ENCODE results near the gene CKM. TPM values are rescaled to one million over a fixed set of nuclear protein-coding genes. Genes with fewer than 3 reads are reported as not detected.
"Not testable (repeated sequence)": the region's sequence is repeated elsewhere in the genome, so short reads cannot be mapped to it uniquely, and the experiment has no call there.

The CKM gene
- total RNA-seq, 4 donors from 2014 or later, result 0.17 to 0.73 TPM; not detected in 2

GRCh38 chr19:45271098-45271734 lies 51.5 kb downstream of the CKM start:
- Histone ChIP-seq H3K9me3 (no peaks in the 10 kb centered on the region), H3K27me3 (no peaks in the 10 kb centered on the region), H3K4me1 (no peaks in the 10 kb centered on the region), H3K27ac (no peak overlapping the region), H3K36me3 (peaks cover 0 to 98% of the 10 kb centered on the region in 2 donors), H3K4me3 (no peak overlapping the region)
- TF ChIP-seq POLR2AphosphoS5 (IDR thresholded peaks at IDR 0.05) (no peak), CTCF (IDR thresholded peaks at IDR 0.05) (no peak), POLR2A (IDR thresholded peaks at IDR 0.05) (no peak), EP300 (IDR thresholded peaks at IDR 0.05) (no peak)
- no peak for ATAC-seq
- WGBS, 2 donors (ENCODE audit: low coverage in 1 of 2), result 74 to 96% methylated on average over 3 to 4 of the region's 21 CpGs

- H3K27ac ChIP-seq, H3K9me3 ChIP-seq, H3K4me3 ChIP-seq, H3K4me1 ChIP-seq, ATAC-seq, H3K27me3 ChIP-seq: not testable (repeated sequence)
- WGBS, 2 donors (ENCODE audit: low coverage in 1 of 2), result 83 to 97% methylated on average over 4 to 10 of the region's 13 CpGs
- peaks cover 0 to 95% of the 10 kb centered on the region in 2 donors for H3K36me3 ChIP-seq
Measured at GRCh38 chr19:45269939-45270338, 52.7 kb downstream of the CKM start.

DNA sequence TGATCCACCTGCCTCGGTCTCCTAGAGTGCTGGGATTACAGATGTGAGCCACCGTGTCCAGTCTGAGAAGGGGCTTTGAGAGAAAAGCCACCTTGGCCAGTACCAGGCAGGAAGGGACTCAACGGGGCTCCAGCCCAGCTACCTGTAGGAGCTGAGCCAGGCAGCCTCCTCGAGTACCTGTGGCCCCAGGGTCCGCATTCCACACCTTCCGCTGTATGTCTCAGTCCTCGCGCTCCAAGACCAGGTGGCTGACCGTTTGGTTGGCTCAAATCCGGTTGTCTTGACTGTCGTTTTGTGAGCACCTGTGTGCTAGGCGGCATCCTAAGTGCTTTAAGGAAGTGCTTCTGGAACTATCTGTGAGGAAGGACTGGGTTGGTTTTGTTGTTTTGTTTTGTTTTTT lies 55.4 kb downstream of the CKM start:
- ATAC-seq, result no peak
- Histone ChIP-seq H3K36me3 (peaks cover 0 to 89% of the 10 kb centered on the region in 2 donors), H3K9me3 (no peaks in the 10 kb centered on the region), H3K4me1 (no peaks in the 10 kb centered on the region), H3K4me3 (no peak overlapping the region), H3K27ac (no peak overlapping the region), H3K27me3 (no peaks in the 10 kb centered on the region)
- 90% methylated on average over 9 of the region's 12 CpGs; no CpG with 5 or more reads in 1 of the 2 donors for WGBS, 2 donors (ENCODE audit: low coverage in 1 of 2)
- no peak for TF ChIP-seq EP300 (IDR thresholded peaks at IDR 0.05)
- no peak for TF ChIP-seq POLR2A (IDR thresholded peaks at IDR 0.05)
- TF ChIP-seq CTCF (IDR thresholded peaks at IDR 0.05), result no peak
- no peak for TF ChIP-seq POLR2AphosphoS5 (IDR thresholded peaks at IDR 0.05)

DNA sequence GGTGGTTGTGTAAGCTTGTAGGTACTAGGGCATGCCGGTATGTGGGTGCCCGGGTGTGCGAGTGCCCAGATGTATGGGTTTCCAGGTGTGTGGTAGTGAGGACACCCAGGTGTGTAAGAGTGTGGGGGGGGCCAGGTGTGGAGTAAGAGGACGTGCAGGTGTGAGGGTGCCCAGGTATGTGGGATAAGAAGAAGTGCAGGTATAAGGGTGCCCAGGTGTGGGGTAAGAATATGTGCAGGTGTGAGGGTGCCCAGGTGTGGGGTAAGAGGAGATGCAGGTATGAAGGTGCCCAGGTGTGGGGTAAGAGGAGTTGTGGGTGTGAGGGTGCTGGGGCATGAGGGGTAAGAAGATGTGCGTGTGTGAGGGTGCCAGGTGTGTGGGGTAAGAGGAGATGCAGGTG lies 57.3 kb downstream of the CKM start:
- TF ChIP-seq POLR2AphosphoS5 (IDR thresholded peaks at IDR 0.05) (no peak), POLR2A (IDR thresholded peaks at IDR 0.05) (no peak), CTCF (IDR thresholded peaks at IDR 0.05) (no peak), EP300 (IDR thresholded peaks at IDR 0.05) (no peak)
- Histone ChIP-seq H3K9me3 (no peaks in the 10 kb centered on the region), H3K27me3 (no peaks in the 10 kb centered on the region), H3K4me3 (no peak overlapping the region), H3K4me1 (no peaks in the 10 kb centered on the region), H3K27ac (no peak overlapping the region), H3K36me3 (peaks cover 0 to 79% of the 10 kb centered on the region in 2 donors)
- ATAC-seq, result no peak
- WGBS, 2 donors (ENCODE audit: low coverage in 1 of 2), result 85 to 86% methylated on average over 4 to 5 of the region's 5 CpGs

DNA sequence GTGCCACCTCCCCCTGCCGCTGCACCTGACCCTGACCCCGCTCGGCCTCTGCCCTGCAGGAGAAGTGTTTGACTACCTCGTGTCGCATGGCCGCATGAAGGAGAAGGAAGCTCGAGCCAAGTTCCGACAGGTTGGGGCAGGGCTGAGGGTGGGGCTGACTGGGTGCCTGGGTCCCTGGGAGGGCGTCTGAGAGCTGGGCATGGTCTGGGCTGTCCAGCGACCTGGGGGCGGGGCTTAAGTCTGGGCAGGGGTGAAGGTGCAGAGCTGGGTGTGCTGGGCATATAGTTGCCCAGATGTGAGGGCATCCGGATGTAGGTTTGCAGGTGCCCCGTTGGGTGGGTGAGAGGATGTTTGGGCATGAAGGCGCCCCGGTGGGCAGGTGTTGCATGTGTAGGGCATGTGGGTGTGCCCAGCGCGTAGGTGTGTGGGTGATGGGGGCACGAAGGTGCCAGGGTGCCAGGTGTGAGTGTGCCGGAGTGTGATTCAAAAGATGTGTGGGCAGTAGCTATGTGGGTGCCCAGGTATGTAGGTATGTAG lies 57.8 kb downstream of the CKM start:
- Histone ChIP-seq H3K36me3 (peaks cover 0 to 76% of the 10 kb centered on the region in 2 donors), H3K9me3 (no peaks in the 10 kb centered on the region), H3K4me1 (no peaks in the 10 kb centered on the region), H3K27me3 (no peaks in the 10 kb centered on the region), H3K4me3 (no peak overlapping the region), H3K27ac (no peak overlapping the region)
- TF ChIP-seq EP300 (IDR thresholded peaks at IDR 0.05) (no peak), POLR2AphosphoS5 (IDR thresholded peaks at IDR 0.05) (no peak), POLR2A (IDR thresholded peaks at IDR 0.05) (no peak), CTCF (IDR thresholded peaks at IDR 0.05) (no peak)
- WGBS, 2 donors (ENCODE audit: low coverage in 1 of 2), result 96% methylated on average over 5 of the region's 19 CpGs; no CpG with 5 or more reads in 1 of the 2 donors
- no peak for ATAC-seq

Data from gastroesophageal sphincter (tissue), 4 donors.